Measurements from ENCODE around the gene ABCC5.
A peak's percentile ranks its signal among the peaks of the same experiment; 100 is the strongest.
"Not testable (repeated sequence)": the region's sequence is repeated elsewhere in the genome, so short reads cannot be mapped to it uniquely, and the experiment has no call there.

Gene ABCC5

DNA sequence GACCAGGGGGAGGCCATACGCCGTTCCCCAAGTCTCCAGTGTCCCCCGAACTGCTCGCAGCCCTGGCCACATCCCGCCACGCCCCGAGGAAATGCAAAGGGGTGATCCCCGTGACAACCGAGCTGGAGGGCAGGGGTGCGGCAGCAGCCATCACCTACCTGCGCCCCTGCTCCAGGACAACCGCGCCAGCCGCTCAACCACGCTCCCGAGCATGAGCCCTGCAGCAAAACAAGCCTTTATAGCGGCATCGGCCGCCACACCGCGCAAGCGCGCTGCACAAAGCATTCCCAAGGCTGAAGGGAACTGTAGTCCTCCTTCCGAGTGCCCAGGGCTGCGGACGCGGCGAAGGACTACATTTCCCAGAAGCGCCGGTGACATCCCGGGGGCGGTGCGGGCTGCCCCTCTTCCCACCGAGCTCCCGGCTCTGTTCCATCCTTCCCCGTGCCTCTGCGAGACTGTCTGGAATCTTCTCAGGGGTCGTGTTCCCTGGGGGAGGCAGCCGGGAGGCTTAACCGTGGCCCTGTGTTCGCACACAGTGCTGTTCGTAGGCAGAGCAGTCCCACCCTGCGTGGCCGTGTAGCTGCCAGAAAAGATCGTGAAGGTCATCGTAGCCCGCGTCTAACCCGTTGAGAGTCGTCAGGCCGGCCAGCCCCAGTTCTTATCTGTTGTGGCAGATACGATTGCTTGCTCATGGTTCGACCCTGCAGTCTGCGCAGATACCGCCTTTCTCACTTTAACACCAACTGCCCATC lies at the start of gene ABCC5:
TSS of gene ABCC5 (minus strand) at position 213 of the 752 bp plus-strand sequence. CDS start 3,492 bp downstream, outside the sequence.
- peak; percentile 70 for DNase-seq (ENCODE audit: low read depth)

DNA sequence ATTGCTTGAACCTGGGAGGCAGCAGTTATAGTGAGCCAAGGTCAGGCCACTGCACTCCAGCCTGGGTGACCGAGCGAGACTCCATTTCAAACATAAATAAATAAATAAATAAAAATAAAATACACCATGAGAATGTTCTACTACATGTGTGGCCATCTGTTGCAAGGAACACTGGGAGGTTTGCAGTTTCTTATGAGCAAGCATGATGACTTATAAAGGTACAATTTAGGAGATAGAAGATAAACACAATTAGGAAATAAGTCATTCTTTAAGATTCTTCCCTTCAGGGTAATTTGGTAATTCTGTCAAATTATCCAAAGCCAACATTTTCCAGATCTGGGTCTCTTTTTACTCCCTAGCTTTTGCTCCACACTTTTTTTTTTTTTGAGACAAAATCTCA lies 48.5 kb upstream of the ABCC5 start:
- no peak for DNase-seq (ENCODE audit: low read depth)

- DNase-seq (ENCODE audit: low read depth): no peak
Observed at GRCh38 chr3:184062637-184063036, 45.0 kb upstream of the ABCC5 start.

DNA sequence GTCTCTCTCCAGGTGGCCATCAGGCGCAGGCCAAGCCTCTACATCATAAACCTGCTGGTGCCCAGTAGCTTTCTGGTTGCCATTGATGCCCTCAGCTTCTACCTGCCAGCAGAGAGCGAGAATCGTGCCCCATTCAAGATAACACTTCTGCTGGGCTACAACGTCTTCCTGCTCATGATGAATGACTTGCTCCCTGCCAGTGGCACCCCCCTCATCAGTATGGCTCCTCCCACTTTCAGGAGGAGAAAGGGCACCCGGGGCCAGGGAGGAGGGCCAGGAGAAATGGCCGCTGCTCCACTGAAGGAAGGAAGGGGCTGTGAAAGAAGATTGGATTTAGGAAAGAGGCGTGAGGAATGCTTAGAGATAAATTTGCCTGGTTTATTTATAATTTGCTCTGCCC lies 41.7 kb upstream of the ABCC5 start:
- no peak for DNase-seq (ENCODE audit: low read depth)

DNA sequence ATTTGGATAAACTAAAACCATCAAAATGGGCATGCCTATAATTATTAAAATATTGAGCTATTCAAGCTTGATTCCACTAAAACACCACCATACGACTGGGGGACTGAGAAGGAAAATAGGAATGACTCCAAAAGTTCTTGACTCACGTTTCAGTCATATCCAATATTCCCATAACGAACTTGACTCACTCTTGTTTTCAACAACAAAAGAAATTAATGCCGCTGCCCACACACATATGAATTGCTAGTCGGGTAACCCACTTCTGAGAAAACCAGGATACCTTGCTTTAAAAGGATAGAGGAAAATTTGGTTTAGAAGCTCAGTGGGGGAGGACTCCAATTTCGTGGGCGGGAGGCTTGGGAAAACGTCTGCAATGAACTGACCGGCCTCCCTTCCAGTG lies 40.3 kb upstream of the ABCC5 start:
- DNase-seq (ENCODE audit: low read depth): no peak

GRCh38 chr3:184052767-184053166 lies 35.1 kb upstream of the ABCC5 start, which contains the start of gene HTR3C:
HTR3C (plus strand) TSS chr3:184053047; CDS start chr3:184053081, 34 bp downstream.
- no peak for DNase-seq (ENCODE audit: low read depth)

DNA sequence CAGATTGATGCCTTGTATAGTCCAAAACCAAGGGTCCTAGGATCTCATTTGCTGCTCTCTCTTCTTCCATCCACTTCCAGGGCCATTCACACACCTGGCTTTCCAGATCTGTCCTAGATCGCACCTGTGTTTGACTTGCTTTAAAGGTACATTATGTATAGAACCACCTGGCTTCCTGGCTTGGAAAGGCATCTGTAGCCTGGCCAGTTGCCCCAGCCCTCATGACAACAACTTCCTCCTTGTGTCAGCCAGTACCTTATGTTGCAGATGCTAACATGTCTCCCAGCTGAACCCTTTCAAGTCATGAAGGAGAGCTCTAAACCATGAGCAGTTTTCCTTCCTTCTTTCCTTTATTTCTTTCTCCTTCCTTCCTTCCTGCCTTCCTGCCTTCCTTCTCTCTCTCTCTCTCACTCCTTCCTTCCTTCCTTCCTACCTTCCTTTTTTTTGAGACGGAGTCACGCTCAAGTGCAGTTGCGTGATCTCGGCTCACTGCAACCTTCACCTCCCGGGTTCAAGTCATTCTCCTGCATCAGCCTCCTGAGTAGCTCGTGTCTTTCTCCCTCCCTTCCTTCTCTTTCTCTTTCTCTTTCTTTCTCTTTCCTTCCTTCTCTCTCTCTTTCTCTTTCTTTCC lies 32.6 kb upstream of the ABCC5 start:
- no peak for DNase-seq (ENCODE audit: low read depth)

DNA sequence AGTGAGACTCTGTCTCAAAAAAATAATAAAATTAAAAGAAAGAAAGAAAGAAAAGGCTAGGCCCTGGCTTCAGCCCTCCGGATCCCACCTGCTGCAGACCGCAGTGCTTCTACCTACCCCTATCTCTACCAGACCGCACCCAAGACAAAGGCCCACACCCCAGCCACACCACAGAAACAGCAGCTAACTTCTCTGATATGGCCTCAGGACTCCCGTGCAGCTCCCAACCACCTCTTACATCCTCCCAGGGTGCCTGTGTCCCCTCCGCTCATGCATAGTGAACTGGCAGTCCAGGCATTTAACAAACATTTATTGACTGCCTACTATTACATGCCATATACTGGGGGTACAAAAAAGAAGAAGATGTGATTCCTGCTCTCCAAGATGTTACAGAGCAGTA lies 28.3 kb upstream of the ABCC5 start:
- no peak for DNase-seq (ENCODE audit: low read depth)

DNA sequence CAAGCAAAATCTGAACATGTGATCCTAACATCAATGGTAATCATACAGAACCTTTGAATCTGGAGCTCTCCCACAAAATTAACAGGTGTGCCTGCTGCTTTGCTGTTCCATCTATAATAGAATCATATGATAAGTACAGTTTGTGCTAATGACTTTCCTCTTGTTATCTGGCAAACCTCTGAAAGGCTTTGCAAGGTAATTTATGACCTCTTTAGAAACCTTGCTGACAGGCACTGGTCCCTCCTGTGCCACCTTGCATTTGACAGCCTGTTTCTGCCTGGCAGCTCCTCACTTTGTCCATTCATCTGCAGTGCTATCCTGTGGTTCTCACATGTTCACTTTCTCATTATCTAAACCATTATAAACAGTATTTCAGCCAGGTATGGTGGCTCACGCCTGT lies 24.9 kb upstream of the ABCC5 start:
- DNase-seq (ENCODE audit: low read depth): no peak

GRCh38 chr3:184040010-184040409 lies 22.3 kb upstream of the ABCC5 start:
- no peak for DNase-seq (ENCODE audit: low read depth)

GRCh38 chr3:184039414-184039813 lies 21.7 kb upstream of the ABCC5 start:
- no peak for DNase-seq (ENCODE audit: low read depth)

- not testable (repeated sequence) for DNase-seq (ENCODE audit: low read depth)
Observed at GRCh38 chr3:184038307-184038706, 20.6 kb upstream of the ABCC5 start.

- no peak for DNase-seq (ENCODE audit: low read depth)
Observed at GRCh38 chr3:184037816-184038215, 20.1 kb upstream of the ABCC5 start.

GRCh38 chr3:184031187-184031792 lies 13.6 kb upstream of the ABCC5 start, which contains the start of gene HTR3D:
HTR3D (plus strand) TSS chr3:184031742; CDS start chr3:184031742, 0 bp downstream.
- no peak for DNase-seq (ENCODE audit: low read depth)

DNA sequence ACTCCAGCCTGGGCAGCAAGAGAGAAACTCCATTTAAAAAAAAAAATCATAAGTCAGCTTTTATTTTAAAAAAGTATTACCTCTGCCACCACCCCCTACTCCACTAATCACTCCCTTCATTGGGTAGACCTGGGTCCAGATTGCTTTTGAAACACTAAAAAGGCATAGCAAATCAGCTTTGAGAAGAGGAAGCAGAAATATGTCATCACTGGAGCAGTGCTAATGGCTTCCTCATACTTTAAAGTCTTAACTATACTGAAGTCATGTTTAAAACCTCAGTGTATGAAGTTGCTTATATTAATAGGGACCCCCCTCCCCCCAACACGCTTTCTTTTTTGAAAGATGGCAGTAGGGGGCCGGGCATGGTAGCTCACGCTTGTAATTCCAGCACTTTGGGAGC lies 12.9 kb upstream of the ABCC5 start:
- no peak for DNase-seq (ENCODE audit: low read depth)

DNA sequence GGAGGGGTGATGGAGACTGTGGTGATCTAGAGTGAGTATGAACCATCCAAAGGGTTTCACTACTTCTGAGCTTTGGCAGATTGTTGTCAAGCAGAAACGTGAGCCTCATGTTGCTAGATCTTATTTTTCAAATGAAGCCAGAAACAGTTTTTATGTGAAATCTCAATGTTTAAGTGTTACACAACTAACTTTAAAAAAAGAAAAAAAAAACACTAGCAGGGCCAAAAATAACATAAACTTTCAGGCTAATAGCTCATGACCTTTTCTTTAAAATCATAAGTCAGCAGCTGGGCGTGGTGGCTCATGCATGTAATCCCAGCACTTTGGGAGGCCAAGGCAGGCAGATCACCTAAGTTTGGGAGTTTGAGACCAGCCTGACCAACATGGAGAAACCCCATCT lies 11.8 kb upstream of the ABCC5 start:
- no peak for DNase-seq (ENCODE audit: low read depth)

GRCh38 chr3:184028275-184028890 lies 10.7 kb upstream of the ABCC5 start:
- not testable (repeated sequence) for DNase-seq (ENCODE audit: low read depth)

DNA sequence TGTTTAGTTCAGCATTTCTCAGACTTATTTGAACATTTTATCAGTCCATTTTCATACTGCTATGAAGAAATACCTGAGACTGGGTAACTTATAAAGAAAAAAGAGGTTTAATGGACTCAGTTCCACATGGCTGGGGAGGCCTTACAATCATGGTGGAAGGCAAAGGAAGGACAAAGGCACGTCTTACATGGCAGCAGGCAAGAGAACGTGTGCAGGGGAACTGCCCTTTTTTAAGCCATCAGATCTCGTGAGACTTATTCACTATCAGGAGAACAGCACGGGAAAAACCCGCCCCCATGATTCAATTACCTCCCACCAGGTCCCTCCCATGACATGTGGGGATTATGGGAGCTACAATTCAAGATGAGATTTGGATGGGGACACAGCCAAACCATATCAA lies 7.6 kb upstream of the ABCC5 start:
- DNase-seq (ENCODE audit: low read depth): not testable (repeated sequence)

GRCh38 chr3:184022323-184022722 lies 4.6 kb upstream of the ABCC5 start:
- no peak for DNase-seq (ENCODE audit: low read depth)

GRCh38 chr3:184018424-184018973 lies 815 bp upstream of the ABCC5 start:
- no peak for DNase-seq (ENCODE audit: low read depth)

- DNase-seq (ENCODE audit: low read depth): no peak
Observed at GRCh38 chr3:184016811-184017671, 643 bp downstream of the ABCC5 start.

All from stimulated activated CD8-positive, alpha-beta memory T cell treated with anti-CD3 and anti-CD28 coated beads, Interleukin-12 subunit alpha, Interleukin-12 subunit beta, amount 100 ng/mL, for 1 hour (primary cell).